HG03439 (cell line): ENCODE measurements around the gene ZNF618.
A peak's percentile ranks its signal among the peaks of the same experiment; 100 is the strongest.
"Not testable (repeated sequence)": the region's sequence is repeated elsewhere in the genome, so short reads cannot be mapped to it uniquely, and the experiment has no call there.

ENCODE experiments used
- ATAC-seq: cut with Tn5 transposase; IDR thresholded peaks from one replicate; pipeline ENCODE4 v1.9.1; 2021; ENCODE audit warnings: mild to moderate bottlenecking, moderate library complexity; ENCODE audit not compliant: unreplicated experiment

Gene ZNF618

GRCh38 chr9:114075602-114076001 lies 199.5 kb downstream of the ZNF618 start:
- no peak for ATAC-seq

GRCh38 chr9:114076237-114077161 lies 200.4 kb downstream of the ZNF618 start:
- no peak for ATAC-seq

GRCh38 chr9:114077162-114077837 lies 201.2 kb downstream of the ZNF618 start:
- no peak for ATAC-seq

GRCh38 chr9:114078021-114078780 lies 202.1 kb downstream of the ZNF618 start, which contains the start of gene AMBP:
AMBP (minus strand) TSS chr9:114078300; CDS start chr9:114078209, 91 bp downstream.
- no peak for ATAC-seq

GRCh38 chr9:114078781-114079156 lies 202.7 kb downstream of the ZNF618 start:
- ATAC-seq, result no peak

- no peak for ATAC-seq
These were observed 204.2 kb downstream of the ZNF618 start for GRCh38 chr9:114080195-114080772.

- no peak for ATAC-seq
These were observed 204.8 kb downstream of the ZNF618 start for GRCh38 chr9:114080773-114081440.

- no peak for ATAC-seq
These were observed 205.4 kb downstream of the ZNF618 start for GRCh38 chr9:114081441-114082016.

GRCh38 chr9:114082017-114082762 lies 206.1 kb downstream of the ZNF618 start:
- peak; percentile 69 for ATAC-seq

GRCh38 chr9:114082763-114083412 lies 206.8 kb downstream of the ZNF618 start:
- not testable (repeated sequence) for ATAC-seq

GRCh38 chr9:114083666-114084065 lies 207.6 kb downstream of the ZNF618 start:
- ATAC-seq, result no peak

- ATAC-seq, result no peak
These were observed 208.4 kb downstream of the ZNF618 start for GRCh38 chr9:114084282-114085073.

GRCh38 chr9:114085387-114085789 lies 209.3 kb downstream of the ZNF618 start:
- ATAC-seq, result no peak

- ATAC-seq, result no peak
These were observed 209.9 kb downstream of the ZNF618 start for GRCh38 chr9:114086009-114086408.

- no peak for ATAC-seq
These were observed 210.5 kb downstream of the ZNF618 start for GRCh38 chr9:114086607-114087006.

- ATAC-seq, result no peak
These were observed 211.6 kb downstream of the ZNF618 start for GRCh38 chr9:114087721-114088120.

GRCh38 chr9:114088571-114089170 lies 212.6 kb downstream of the ZNF618 start:
- no peak for ATAC-seq
